BLaER1 (cell line): ENCODE results near the gene HOXC13.

Experiments used
- H3K27ac ChIP-seq: shearing (Covaris generic); formaldehyde crosslinking; 2 replicates; pipeline ENCODE4 v1.8.1; 2022
- H3K27me3 ChIP-seq: shearing (Covaris generic); formaldehyde crosslinking; 2 replicates; pipeline ENCODE4 v1.8.1; 2022
- H3K36me3 ChIP-seq: shearing (Covaris generic); formaldehyde crosslinking; 2 replicates; pipeline ENCODE4 v1.8.1; 2022
- H3K4me1 ChIP-seq: shearing (Covaris generic); formaldehyde crosslinking; 2 replicates; pipeline ENCODE4 v1.8.1; 2022
- H3K4me2 ChIP-seq: shearing (Covaris generic); formaldehyde crosslinking; 2 replicates; pipeline ENCODE4 v1.8.1; 2022
- H3K4me3 ChIP-seq: shearing (Covaris generic); formaldehyde crosslinking; 2 replicates; pipeline ENCODE4 v1.8.1; 2022
- H3K9ac ChIP-seq: shearing (Covaris generic); formaldehyde crosslinking; 2 replicates; pipeline ENCODE4 v1.8.1; 2022
- H3K9me3 ChIP-seq: shearing (Covaris generic); formaldehyde crosslinking; 2 replicates; pipeline ENCODE4 v1.8.1; 2022
- H4K20me1 ChIP-seq: shearing (Covaris generic); formaldehyde crosslinking; 2 replicates; pipeline ENCODE4 v1.8.1; 2022
- Cebpa-rat ChIP-seq: shearing (Covaris generic); IDR thresholded peaks from 2 replicates; pipeline ENCODE4 v1.8.1; 2022

Gene HOXC13

DNA sequence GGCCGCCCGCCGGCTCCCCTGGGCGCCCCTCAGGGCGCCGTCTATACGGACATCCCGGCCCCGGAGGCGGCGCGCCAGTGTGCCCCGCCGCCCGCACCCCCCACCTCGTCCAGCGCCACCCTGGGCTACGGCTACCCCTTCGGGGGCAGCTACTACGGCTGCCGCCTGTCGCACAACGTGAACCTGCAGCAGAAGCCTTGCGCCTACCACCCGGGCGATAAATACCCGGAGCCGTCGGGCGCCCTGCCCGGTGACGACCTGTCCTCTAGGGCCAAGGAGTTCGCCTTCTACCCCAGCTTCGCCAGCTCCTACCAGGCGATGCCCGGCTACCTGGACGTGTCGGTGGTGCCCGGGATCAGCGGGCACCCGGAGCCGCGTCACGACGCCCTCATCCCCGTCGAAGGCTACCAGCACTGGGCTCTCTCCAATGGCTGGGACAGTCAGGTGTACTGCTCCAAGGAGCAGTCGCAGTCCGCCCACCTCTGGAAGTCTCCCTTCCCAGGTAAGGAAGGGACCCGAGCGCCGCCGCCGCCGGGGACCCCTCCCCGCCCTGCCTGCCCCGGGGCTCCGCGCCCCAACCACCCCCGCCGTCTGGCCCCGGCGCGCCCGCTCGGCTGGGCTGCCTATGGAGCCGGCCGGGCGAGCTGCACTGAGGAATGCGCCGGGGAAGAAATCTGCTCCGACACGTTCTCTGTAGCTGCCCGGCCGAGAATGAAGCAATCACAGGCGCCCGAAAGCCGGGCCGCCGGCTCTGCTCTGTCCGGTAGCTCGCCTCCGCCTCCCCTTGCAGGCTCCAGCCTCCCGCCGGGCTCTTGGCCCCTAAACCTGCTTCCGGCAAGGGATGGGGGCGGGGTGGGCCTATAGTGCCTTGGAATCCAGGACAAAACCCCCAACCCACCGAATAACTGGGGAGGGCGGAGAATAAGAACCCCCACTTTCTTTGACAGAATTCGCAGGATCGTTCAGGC is 794 bp downstream of the HOXC13 start:
- H3K4me1 ChIP-seq = no peaks in the 10 kb centered on the region
- H3K4me3 ChIP-seq = no peak overlapping the region
- H3K4me2 ChIP-seq = no peak overlapping the region
- H4K20me1 ChIP-seq = peaks cover 81% of the 10 kb centered on the region
- H3K27ac ChIP-seq = no peak overlapping the region
- no peaks in the 10 kb centered on the region for H3K36me3 ChIP-seq
- peaks cover 100% of the 10 kb centered on the region for H3K27me3 ChIP-seq
- H3K9me3 ChIP-seq = peaks cover 45% of the 10 kb centered on the region
- no peak overlapping the region for H3K9ac ChIP-seq
- no peak for TF ChIP-seq Cebpa-rat

DNA sequence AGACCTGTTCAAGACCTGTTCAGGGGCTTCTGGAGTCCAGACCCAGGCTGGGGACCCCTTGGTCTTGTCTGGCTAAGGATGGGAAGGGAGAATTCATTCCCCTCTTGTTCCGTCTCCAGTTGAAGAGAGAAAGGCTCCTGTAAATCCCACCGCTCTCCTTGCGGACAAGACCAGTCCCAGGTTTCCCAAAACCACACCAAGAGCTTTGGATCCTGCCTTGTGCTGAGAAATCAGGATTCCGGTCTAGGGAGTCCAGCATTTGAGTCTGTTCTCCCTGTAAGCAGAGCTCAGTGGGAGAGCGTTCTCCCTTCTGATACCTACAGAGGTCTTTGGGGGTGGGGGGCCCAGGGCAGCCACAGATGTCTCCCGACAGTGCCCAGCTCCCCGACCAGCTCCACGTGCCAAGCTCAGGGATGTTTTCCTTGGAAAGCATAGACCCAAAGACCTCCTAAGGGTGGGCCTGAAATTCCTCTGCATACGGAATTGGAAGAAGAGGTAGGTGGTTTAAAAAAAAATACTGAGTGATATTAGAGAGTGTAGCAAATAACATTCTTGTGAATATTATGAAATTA is 1.9 kb downstream of the HOXC13 start:
- Histone ChIP-seq H3K9me3 (peaks cover 55% of the 10 kb centered on the region), H3K27ac (no peak overlapping the region), H3K4me1 (no peaks in the 10 kb centered on the region), H3K36me3 (no peaks in the 10 kb centered on the region), H3K27me3 (peaks cover 100% of the 10 kb centered on the region), H3K9ac (no peak overlapping the region), H3K4me3 (no peak overlapping the region), H3K4me2 (no peak overlapping the region), H4K20me1 (peaks cover 81% of the 10 kb centered on the region)
- no peak for TF ChIP-seq Cebpa-rat

DNA sequence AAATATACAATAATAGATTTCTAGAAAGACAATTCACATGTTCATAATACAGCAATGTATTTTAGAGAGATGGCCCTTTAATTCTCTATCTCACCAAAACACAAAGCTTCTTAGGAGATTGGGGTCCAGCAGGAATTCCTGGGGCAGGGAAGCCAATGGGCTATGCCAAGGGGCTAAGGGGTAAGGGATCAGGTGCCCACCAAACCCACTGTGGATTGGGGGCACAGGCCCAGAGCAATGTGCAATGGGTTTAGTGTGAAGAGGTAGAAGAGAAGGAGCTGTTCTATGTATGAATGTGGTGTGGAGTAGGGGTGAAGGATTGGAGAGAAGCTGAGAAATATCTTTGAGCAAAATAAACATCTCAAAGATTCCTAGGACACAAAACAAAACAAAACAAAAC is 2.6 kb downstream of the HOXC13 start:
- H3K4me3 ChIP-seq = no peak overlapping the region
- peaks cover 100% of the 10 kb centered on the region for H3K27me3 ChIP-seq
- H3K4me2 ChIP-seq = no peak overlapping the region
- H3K36me3 ChIP-seq = no peaks in the 10 kb centered on the region
- H3K27ac ChIP-seq = no peak overlapping the region
- H3K9ac ChIP-seq = no peak overlapping the region
- no peaks in the 10 kb centered on the region for H3K4me1 ChIP-seq
- H3K9me3 ChIP-seq = peaks cover 59% of the 10 kb centered on the region
- peaks cover 81% of the 10 kb centered on the region for H4K20me1 ChIP-seq
- no peak for TF ChIP-seq Cebpa-rat

DNA sequence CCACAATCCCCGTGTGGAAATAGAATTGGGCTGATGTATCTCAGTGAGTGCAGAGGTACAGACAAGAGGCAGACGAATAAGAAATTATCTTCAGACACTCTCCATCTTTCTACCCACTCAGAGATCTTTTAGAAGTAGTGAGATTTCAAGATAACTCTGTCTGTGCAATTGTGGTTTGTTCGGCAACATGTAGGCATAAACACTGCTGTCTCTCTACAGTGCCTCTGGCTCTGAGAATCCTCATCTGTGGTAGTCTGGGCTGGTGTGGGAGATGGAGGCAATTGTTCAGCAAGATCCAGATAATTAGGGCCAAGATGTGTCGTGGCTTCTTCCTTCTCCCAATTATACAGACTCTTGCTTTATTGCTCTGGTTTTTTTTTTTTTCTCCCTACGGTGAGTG is 3.1 kb downstream of the HOXC13 start:
- TF ChIP-seq Cebpa-rat = no peak
- H3K9ac ChIP-seq = no peak overlapping the region
- H3K4me2 ChIP-seq = no peak overlapping the region
- H3K27ac ChIP-seq = no peak overlapping the region
- no peaks in the 10 kb centered on the region for H3K4me1 ChIP-seq
- H3K27me3 ChIP-seq = peaks cover 100% of the 10 kb centered on the region
- no peak overlapping the region for H3K4me3 ChIP-seq
- H4K20me1 ChIP-seq = peaks cover 82% of the 10 kb centered on the region
- no peaks in the 10 kb centered on the region for H3K36me3 ChIP-seq
- H3K9me3 ChIP-seq = peaks cover 59% of the 10 kb centered on the region

DNA sequence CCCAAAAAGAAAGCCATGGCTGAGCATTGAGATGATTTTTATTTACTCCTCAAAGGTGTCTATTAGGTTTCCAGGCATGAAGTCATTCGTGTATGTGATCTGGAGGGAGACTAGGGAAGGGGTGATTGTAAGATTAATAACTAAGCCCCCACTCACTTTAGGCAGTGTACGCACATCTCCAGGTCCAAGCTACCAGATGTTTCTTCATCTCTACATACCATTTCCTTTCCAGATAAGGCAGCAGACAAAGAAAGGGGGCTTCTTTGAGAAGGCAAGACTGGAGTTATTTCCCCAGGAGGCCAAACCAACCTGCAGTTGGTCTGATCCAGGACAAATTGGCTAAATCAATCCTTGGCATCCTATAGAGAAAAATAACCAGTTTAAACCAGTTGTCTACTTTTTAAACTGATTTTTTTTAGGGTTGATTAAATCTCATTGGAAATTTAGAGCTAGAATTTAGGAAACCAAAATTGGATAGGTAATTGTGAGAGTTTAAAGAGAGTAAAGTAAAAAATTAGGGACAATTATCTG is 3.9 kb downstream of the HOXC13 start:
- Histone ChIP-seq H3K36me3 (no peaks in the 10 kb centered on the region), H3K27ac (no peak overlapping the region), H3K27me3 (peaks cover 100% of the 10 kb centered on the region), H3K4me2 (no peak overlapping the region), H3K9me3 (peaks cover 59% of the 10 kb centered on the region), H3K9ac (no peak overlapping the region), H4K20me1 (peaks cover 81% of the 10 kb centered on the region), H3K4me3 (no peak overlapping the region), H3K4me1 (no peaks in the 10 kb centered on the region)
- TF ChIP-seq Cebpa-rat = no peak

DNA sequence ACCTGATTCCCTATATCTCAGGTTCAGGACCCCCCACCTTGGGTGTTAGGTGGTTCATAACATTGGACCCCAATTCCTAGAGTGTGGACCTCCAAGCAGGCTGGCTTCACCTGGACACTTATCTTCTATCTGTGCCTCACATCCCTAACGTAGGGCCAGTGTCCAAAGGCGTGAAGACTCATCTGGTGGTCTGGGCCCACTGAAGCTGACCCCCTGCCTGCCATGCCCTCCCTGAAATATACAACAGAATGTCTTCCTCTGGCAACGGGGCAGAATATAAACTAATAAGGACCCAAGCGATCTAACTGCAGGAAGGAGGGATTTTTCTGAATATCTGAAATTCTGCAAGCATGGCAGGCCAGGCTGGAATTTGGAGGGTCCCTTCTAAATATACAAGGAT is 5.6 kb downstream of the HOXC13 start:
- no peak overlapping the region for H3K9ac ChIP-seq
- H3K36me3 ChIP-seq = no peaks in the 10 kb centered on the region
- peaks cover 44% of the 10 kb centered on the region for H3K9me3 ChIP-seq
- no peaks in the 10 kb centered on the region for H3K4me1 ChIP-seq
- no peak for TF ChIP-seq Cebpa-rat
- H3K4me3 ChIP-seq = no peak overlapping the region
- no peak overlapping the region for H3K27ac ChIP-seq
- no peak overlapping the region for H3K4me2 ChIP-seq
- H4K20me1 ChIP-seq = peaks cover 84% of the 10 kb centered on the region
- peaks cover 100% of the 10 kb centered on the region for H3K27me3 ChIP-seq

DNA sequence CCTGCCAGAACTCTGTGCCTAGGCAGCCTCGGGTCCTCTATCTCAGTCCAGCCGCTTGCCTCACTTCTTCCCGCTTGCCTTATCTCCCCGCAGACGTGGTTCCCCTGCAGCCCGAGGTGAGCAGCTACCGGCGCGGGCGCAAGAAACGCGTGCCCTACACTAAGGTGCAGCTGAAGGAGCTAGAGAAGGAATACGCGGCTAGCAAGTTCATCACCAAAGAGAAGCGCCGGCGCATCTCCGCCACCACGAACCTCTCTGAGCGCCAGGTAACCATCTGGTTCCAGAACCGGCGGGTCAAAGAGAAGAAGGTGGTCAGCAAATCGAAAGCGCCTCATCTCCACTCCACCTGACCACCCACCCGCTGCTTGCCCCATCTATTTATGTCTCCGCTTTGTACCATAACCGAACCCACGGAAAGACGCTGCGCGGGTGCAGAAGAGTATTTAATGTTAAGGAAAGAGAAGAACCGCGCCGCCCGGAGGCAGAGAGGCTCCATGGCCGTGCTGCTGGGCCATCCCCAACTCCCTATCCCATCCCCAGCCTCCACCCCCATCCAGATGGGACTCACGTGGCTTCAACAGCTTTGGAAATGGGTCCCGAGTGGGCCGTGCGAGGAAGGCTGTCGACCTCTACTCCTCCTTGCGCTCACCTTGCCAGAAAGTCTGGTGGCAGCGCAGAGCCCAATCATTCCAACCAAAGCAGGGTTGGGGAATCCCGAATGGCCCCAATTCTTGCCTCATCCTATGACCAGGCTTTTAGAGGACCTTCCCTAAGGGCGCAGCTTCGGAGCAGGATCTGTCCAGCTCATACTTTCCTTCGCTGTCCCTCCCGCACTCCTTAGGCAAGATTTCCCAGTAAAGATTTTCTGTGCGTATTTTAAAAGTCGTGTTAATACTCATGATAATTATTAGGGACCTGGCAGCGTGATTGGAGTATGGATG is 6.5 kb downstream of the HOXC13 start:
- no peak for TF ChIP-seq Cebpa-rat
- H3K4me3 ChIP-seq = no peak overlapping the region
- peaks cover 43% of the 10 kb centered on the region for H3K9me3 ChIP-seq
- no peaks in the 10 kb centered on the region for H3K36me3 ChIP-seq
- peaks cover 100% of the 10 kb centered on the region for H3K27me3 ChIP-seq
- H3K27ac ChIP-seq = no peak overlapping the region
- no peak overlapping the region for H3K9ac ChIP-seq
- no peaks in the 10 kb centered on the region for H3K4me1 ChIP-seq
- peaks cover 84% of the 10 kb centered on the region for H4K20me1 ChIP-seq
- no peak overlapping the region for H3K4me2 ChIP-seq

DNA sequence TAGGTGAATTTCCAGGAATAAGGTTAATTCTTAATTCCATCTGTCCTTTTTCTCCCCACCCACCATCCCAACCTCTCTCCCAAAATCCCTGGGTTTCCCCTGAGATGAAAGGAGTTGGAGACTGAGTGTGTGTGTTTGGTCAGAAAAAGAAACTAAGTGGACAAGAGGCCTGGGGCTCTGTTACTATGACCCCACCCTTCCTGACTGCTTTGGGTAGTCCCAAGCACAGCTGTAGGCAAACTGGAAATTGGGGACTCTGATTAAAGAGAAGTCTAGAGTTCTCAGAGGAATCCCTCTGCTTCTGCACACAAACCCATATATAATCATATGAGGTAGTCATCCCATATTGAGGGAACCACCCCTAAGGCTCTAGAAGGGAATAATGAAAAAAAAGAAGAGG is 9.1 kb downstream of the HOXC13 start:
- H3K27ac ChIP-seq = no peak overlapping the region
- H3K4me2 ChIP-seq = no peak overlapping the region
- peaks cover 99% of the 10 kb centered on the region for H4K20me1 ChIP-seq
- no peaks in the 10 kb centered on the region for H3K4me1 ChIP-seq
- TF ChIP-seq Cebpa-rat = no peak
- H3K9me3 ChIP-seq = peaks cover 35% of the 10 kb centered on the region
- H3K27me3 ChIP-seq = peaks cover 100% of the 10 kb centered on the region
- no peak overlapping the region for H3K4me3 ChIP-seq
- no peaks in the 10 kb centered on the region for H3K36me3 ChIP-seq
- no peak overlapping the region for H3K9ac ChIP-seq
